Thyroid gland (tissue), 4 donors: ENCODE measurements around the gene OR1J4.

Experiments used
- POLR2A ChIP-seq, 2 donors: fragments of 450-650 bp; IDR thresholded peaks; one replicate each; pipeline ENCODE4 v1.6.1; 2017; ENCODE audit warnings: antibody characterized with exemption in 2 of 2, mild to moderate bottlenecking in 2 of 2, moderate library complexity in 1 of 2
- TF ChIP-seq, protein P1 (sequence below), 6 experiments: fragments of 200-600 bp in 3 of 6; fragments of 450-650 bp in 3 of 6; sonication (generic) in 3 of 6; IDR thresholded peaks; one replicate each; pipeline ENCODE4 v1.5.1; 2016 to 2019; ENCODE audit warnings: antibody characterized with exemption in 6 of 6, mild to moderate bottlenecking in 2 of 6, inconsistent platforms in 1 of 6, moderate library complexity in 1 of 6

DNA sequence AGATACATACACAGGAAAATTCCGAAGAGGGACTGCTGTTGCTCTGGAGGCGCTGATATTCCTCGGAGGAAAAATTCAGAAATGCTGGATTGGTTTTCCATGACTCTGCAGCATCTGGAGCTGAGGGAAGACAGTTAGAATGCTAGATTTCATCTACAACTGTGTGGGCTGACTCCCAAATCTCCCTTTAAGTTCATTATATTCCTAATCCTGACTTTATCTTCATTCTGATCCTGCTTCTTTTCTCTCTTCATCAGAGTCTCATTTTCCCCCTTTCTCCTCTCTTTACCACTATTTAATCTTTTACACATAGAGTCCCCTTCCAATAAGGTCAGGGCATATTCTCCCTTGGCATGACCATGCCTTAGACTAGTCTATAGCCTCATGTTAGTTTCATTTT lies 8.3 kb downstream of the OR1J4 start, which contains the start of gene OR1N1:
- TF ChIP-seq, protein P1, sequence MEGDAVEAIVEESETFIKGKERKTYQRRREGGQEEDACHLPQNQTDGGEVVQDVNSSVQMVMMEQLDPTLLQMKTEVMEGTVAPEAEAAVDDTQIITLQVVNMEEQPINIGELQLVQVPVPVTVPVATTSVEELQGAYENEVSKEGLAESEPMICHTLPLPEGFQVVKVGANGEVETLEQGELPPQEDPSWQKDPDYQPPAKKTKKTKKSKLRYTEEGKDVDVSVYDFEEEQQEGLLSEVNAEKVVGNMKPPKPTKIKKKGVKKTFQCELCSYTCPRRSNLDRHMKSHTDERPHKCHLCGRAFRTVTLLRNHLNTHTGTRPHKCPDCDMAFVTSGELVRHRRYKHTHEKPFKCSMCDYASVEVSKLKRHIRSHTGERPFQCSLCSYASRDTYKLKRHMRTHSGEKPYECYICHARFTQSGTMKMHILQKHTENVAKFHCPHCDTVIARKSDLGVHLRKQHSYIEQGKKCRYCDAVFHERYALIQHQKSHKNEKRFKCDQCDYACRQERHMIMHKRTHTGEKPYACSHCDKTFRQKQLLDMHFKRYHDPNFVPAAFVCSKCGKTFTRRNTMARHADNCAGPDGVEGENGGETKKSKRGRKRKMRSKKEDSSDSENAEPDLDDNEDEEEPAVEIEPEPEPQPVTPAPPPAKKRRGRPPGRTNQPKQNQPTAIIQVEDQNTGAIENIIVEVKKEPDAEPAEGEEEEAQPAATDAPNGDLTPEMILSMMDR (IDR thresholded peaks at IDR 0.05): no peak
- no peak for TF ChIP-seq POLR2A (IDR thresholded peaks at IDR 0.05)
